Measurements from ENCODE around the gene LRP3. TPM values are rescaled to one million over a fixed set of nuclear protein-coding genes. Genes with fewer than 3 reads are reported as not detected.

LRP3 gene
- total and polyA plus RNA-seq, 11 donors: 8.2 to 31.7 (median 18.0) TPM

GRCh38 chr19:33204136-33204973, 10.2 kb downstream of the LRP3 start:
- Histone ChIP-seq H3K27ac (no peak overlapping the region), H3K4me3 (no peak overlapping the region), H3K27me3 (no peaks in the 10 kb centered on the region), H3K9me3 (no peaks in the 10 kb centered on the region), H3K36me3 (peaks cover 0 to 39% (median 4%) of the 10 kb centered on the region in 9 donors), H3K4me1 (no peaks in the 10 kb centered on the region)
- ATAC-seq (no peak), DNase-seq (peak in 3 of 5 donors; percentile 11 to 53 (median 20))
- intact Hi-C loops (cut with DNase I): no loop called here
- 88 to 92% (median 92%) methylated on average over 29 to 32 of the region's 32 CpGs for WGBS, 4 donors
- TF ChIP-seq, protein P1, sequence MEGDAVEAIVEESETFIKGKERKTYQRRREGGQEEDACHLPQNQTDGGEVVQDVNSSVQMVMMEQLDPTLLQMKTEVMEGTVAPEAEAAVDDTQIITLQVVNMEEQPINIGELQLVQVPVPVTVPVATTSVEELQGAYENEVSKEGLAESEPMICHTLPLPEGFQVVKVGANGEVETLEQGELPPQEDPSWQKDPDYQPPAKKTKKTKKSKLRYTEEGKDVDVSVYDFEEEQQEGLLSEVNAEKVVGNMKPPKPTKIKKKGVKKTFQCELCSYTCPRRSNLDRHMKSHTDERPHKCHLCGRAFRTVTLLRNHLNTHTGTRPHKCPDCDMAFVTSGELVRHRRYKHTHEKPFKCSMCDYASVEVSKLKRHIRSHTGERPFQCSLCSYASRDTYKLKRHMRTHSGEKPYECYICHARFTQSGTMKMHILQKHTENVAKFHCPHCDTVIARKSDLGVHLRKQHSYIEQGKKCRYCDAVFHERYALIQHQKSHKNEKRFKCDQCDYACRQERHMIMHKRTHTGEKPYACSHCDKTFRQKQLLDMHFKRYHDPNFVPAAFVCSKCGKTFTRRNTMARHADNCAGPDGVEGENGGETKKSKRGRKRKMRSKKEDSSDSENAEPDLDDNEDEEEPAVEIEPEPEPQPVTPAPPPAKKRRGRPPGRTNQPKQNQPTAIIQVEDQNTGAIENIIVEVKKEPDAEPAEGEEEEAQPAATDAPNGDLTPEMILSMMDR (IDR thresholded peaks at IDR 0.05): no peak
- TF ChIP-seq POLR2A (IDR thresholded peaks at IDR 0.05): no peak

DNA sequence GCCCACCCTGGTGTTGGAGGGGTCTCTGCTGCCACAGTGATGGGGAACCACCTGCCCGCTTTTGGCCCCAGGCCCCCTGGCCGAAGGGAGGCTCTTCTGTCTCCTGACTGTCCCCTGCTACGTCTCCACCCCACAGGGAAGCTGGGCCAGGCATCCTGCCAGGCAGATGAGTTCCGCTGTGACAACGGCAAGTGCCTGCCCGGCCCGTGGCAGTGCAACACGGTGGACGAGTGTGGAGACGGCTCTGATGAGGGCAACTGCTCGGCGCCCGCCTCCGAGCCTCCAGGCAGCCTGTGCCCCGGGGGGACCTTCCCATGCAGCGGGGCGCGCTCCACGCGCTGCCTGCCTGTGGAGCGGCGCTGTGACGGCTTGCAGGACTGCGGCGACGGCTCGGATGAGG, 11.0 kb downstream of the LRP3 start:
- ATAC-seq (no peak), DNase-seq (peak in 2 of 5 donors; percentile 10 to 58)
- TF ChIP-seq, protein P1 (IDR thresholded peaks at IDR 0.05): no peak
- TF ChIP-seq POLR2A (IDR thresholded peaks at IDR 0.05): no peak
- Histone ChIP-seq H3K9me3 (no peaks in the 10 kb centered on the region), H3K4me3 (no peak overlapping the region), H3K27me3 (no peaks in the 10 kb centered on the region), H3K36me3 (peaks cover 0 to 39% (median 4%) of the 10 kb centered on the region in 9 donors), H3K4me1 (no peaks in the 10 kb centered on the region), H3K27ac (no peak overlapping the region)
- intact Hi-C loops (cut with DNase I): no loop called here
- 83 to 93% (median 90%) methylated on average over 9 to 27 of the region's 27 CpGs for WGBS, 4 donors

GRCh38 chr19:33205531-33206260, 11.6 kb downstream of the LRP3 start:
- Histone ChIP-seq H3K27me3 (no peaks in the 10 kb centered on the region), H3K4me1 (no peaks in the 10 kb centered on the region), H3K9me3 (no peaks in the 10 kb centered on the region), H3K4me3 (no peak overlapping the region), H3K27ac (no peak overlapping the region), H3K36me3 (peaks cover 0 to 38% (median 4%) of the 10 kb centered on the region in 9 donors)
- TF ChIP-seq, protein P1 (IDR thresholded peaks at IDR 0.05): no peak
- DNase-seq: peak in 2 of 5 donors; percentile 20 to 52
- 93 to 95% (median 94%) methylated on average over 34 to 64 of the region's 64 CpGs for WGBS, 4 donors
- intact Hi-C loops (cut with DNase I): no loop called here
- no peak for ATAC-seq

Measured in heart left ventricle (tissue), 16 donors.